ACC112 (cell line): ENCODE data around the gene SEZ6L2.
"Not testable (repeated sequence)": the region's sequence is repeated elsewhere in the genome, so short reads cannot be mapped to it uniquely, and the experiment has no call there.

ENCODE experiments used
- H2AFZ ChIP-seq: fragments of 200-600 bp; sonication (generic); one replicate; pipeline ENCODE4 v1.6.0; 2017; ENCODE audit warnings: antibody characterized with exemption, low read length; ENCODE audit not compliant: unreplicated experiment
- H3K27ac ChIP-seq: fragments of 200-600 bp; sonication (generic); 2 replicates; pipeline ENCODE4 v1.5.1; 2014; ENCODE audit warnings: low read depth, mild to moderate bottlenecking, antibody characterized with exemption, low read length, moderate library complexity
- H3K27me3 ChIP-seq: fragments of 200-600 bp; sonication (generic); 2 replicates; pipeline ENCODE4 v1.6.1; 2014; ENCODE audit warnings: mild to moderate bottlenecking, antibody characterized with exemption, low read length, moderate library complexity, mixed read lengths; ENCODE audit not compliant: insufficient read depth
- H3K36me3 ChIP-seq: fragments of 200-600 bp; sonication (generic); 2 replicates; pipeline ENCODE4 v1.6.1; 2016; ENCODE audit warnings: mild to moderate bottlenecking, antibody characterized with exemption, low read length, moderate library complexity, mixed read lengths; ENCODE audit not compliant: insufficient read depth
- H3K4me1 ChIP-seq: fragments of 200-600 bp; sonication (generic); one replicate; pipeline ENCODE4 v1.6.1; 2016; ENCODE audit warnings: low read length, mixed read lengths; ENCODE audit not compliant: insufficient read depth, unreplicated experiment, control insufficient read depth
- H3K4me3 ChIP-seq: fragments of 200-600 bp; sonication (generic); 2 replicates; pipeline ENCODE4 v1.5.1; 2014; ENCODE audit warnings: mild to moderate bottlenecking, low read depth, low read length
- H3K79me2 ChIP-seq: fragments of 200-600 bp; sonication (generic); one replicate; pipeline ENCODE4 v1.6.0; 2016; ENCODE audit warnings: low read length; ENCODE audit not compliant: control insufficient read depth, unreplicated experiment, insufficient read depth

Gene SEZ6L2

DNA sequence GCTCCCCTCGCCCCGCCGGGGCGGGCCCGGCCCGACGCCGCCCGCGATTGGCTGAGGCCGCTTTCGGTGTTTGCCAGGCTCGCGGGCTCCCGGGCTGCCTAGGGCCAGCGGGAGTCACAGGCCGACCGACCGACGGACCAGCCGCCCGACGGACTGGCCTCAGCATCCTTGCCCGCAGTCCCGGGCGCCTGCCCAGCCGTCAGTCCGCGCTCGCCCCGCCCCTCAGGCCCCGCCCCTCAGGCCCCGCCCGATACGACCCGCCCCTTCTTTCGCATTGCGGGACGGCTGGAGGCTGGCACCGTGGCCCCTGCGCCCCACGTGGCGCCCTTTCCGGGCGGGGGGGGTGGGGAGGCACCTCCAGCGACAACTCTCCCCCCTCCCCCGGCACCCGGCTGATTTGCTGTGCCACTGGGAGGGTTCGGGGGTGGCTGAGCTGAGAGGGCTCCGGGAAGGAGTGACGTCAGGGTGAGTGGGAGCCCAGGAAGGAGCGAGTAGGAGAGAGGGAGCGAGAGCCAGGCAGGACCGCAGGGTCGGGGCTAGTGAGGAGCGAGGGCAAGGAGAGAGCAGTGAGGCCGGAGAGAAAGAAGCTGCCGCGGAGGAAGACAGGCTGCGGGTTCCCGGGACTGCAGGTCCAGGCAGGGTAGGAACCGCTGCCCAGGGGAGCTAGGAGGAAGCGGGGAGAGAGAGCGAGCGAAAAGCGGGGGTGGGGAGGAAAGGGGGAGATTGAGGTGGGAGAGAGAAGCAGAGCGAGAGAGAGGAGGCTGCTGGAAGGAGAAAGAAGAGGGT, 945 bp upstream of the SEZ6L2 start, which contains the start of gene ASPHD1:
TSS of gene ASPHD1 (plus strand) at position 387 of the 786 bp plus-strand sequence. CDS start 484 bp downstream, outside the sequence.
- peaks cover 19% of the 10 kb centered on the region for H3K79me2 ChIP-seq
- no peaks in the 10 kb centered on the region; the same call in 1 of the 2 replicates for H3K36me3 ChIP-seq
- peak within 1 kb of the TSS; percentile 87 for H2AFZ ChIP-seq
- no peaks in the 10 kb centered on the region; the same call in 1 of the 2 replicates for H3K27me3 ChIP-seq
- peaks cover 21% of the 10 kb centered on the region for H3K4me1 ChIP-seq
- H3K4me3 ChIP-seq, result peak within 1 kb of the TSS; percentile 85
- peak within 1 kb of the TSS; percentile 72 for H3K27ac ChIP-seq

GRCh38 chr16:29898804-29899515, 390 bp downstream of the SEZ6L2 start:
- Histone ChIP-seq H3K27me3 (no peaks in the 10 kb centered on the region; the same call in 1 of the 2 replicates), H3K27ac (peak overlapping the region; percentile 70), H3K4me1 (peaks cover 21% of the 10 kb centered on the region), H2AFZ (peak overlapping the region; percentile 81), H3K4me3 (peak overlapping the region; percentile 85), H3K36me3 (no peaks in the 10 kb centered on the region), H3K79me2 (peaks cover 19% of the 10 kb centered on the region)

DNA sequence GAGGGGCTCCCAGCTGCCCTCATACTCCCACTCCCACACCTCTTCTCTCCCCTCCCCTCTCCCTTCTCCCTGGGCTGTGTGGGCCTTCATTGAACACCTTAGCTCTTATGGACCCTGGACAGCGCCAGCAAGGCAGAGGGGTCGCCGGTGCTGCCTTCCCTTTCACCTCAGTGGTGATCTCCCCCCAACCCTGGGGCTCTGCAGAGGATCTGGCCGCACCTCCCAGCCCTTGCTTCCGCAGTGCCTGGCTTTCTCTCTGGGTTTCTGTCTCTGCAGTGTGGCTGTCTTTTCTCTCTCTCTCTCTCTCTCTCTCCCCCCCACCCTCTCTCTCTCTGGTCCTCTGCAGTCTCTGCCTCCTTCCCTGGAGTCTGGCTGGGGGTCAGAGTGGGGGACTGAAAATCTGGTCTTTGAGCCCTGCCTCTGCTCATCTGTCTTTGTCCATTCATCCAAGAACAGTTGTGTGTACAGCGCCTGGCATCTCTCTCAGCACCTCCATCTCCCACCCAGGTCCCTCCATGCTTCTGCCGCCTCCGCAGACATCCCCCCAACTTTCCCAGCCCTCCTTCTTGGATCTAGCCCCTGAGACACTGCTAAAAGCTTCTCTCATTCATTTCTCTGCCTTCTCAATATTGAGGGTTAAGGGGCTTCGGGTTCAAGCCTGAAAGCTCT, 1.1 kb downstream of the SEZ6L2 start:
- Histone ChIP-seq H3K4me1 (peaks cover 21% of the 10 kb centered on the region), H2AFZ (peak overlapping the region; percentile 45), H3K27ac (no peak overlapping the region), H3K4me3 (peak overlapping the region; percentile 85), H3K36me3 (no peaks in the 10 kb centered on the region), H3K27me3 (no peaks in the 10 kb centered on the region; the same call in 1 of the 2 replicates), H3K79me2 (peaks cover 16% of the 10 kb centered on the region)

DNA sequence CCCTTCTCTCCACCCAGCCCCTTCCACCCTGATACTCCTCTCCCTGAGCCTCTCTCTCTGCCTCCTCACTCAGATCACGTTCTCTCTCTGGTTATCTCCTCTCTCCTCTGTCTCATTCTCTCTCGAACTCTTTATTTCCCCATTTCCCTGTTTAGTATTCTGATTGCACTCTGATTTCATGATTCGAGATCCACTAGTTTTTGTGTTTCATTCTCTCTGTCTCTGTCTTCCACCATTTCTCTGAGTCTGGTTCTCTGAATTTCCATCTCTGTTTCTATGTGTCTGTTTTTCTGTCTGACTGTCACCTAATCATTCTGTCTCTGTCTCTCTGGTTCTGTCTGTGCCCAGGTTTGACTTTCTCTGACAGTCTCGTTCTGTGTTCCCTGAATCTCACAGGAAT, 2.0 kb downstream of the SEZ6L2 start:
- Histone ChIP-seq H3K27ac (no peak overlapping the region), H3K4me1 (peaks cover 21% of the 10 kb centered on the region), H2AFZ (no peak overlapping the region), H3K36me3 (no peaks in the 10 kb centered on the region), H3K79me2 (peaks cover 14% of the 10 kb centered on the region), H3K27me3 (no peaks in the 10 kb centered on the region; the same call in 1 of the 2 replicates), H3K4me3 (no peak overlapping the region)

DNA sequence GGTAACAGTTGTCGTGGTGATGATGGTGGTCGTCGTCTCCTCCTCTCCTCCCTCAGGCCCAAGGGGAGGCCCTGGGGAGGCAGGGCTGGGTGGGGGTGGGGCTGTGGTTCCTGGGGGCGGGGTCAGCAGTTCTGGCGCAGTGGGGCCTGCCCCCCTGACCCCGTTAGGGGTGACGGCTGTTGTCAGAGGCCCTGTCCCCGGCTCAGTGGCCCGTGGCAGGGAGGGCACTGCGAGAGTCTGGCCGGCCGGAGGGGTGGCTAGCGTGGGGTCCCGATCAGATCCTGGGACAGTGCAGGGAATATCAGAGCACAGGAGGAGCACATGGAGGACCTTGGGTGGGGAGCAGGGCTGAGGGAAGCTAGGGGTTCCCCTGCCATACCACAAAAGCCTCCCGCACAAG, 2.5 kb downstream of the SEZ6L2 start:
- no peak overlapping the region for H2AFZ ChIP-seq
- peaks cover 9% of the 10 kb centered on the region for H3K79me2 ChIP-seq
- H3K27ac ChIP-seq, result no peak overlapping the region
- no peaks in the 10 kb centered on the region for H3K36me3 ChIP-seq
- no peaks in the 10 kb centered on the region; the same call in 1 of the 2 replicates for H3K27me3 ChIP-seq
- no peak overlapping the region for H3K4me3 ChIP-seq
- peaks cover 16% of the 10 kb centered on the region for H3K4me1 ChIP-seq

DNA sequence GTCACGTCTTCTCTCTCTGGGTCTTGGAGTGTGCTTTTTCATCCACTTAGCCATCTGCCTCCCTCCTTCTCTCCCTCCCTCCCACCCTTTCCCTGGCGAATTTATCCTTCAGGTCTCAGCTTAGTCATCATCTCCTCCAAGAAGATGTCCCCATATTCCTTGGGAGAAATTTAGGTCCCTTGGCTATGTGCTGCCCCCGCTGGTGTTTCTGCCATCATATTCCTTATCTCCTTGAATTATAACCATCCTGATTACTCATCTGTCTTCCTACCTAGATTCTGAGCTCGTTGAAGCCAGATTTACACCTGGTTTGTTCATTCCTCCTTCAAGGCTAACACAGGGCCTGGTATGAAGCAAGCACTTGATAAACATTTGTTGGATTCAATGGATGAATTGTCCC, 5.0 kb downstream of the SEZ6L2 start:
- H3K4me3 ChIP-seq, result no peak overlapping the region
- H3K36me3 ChIP-seq, result no peaks in the 10 kb centered on the region
- H3K27me3 ChIP-seq, result no peaks in the 10 kb centered on the region; the same call in 1 of the 2 replicates
- H3K27ac ChIP-seq, result no peak overlapping the region
- peaks cover 10% of the 10 kb centered on the region for H3K4me1 ChIP-seq
- H2AFZ ChIP-seq, result no peak overlapping the region
- H3K79me2 ChIP-seq, result no peaks in the 10 kb centered on the region

DNA sequence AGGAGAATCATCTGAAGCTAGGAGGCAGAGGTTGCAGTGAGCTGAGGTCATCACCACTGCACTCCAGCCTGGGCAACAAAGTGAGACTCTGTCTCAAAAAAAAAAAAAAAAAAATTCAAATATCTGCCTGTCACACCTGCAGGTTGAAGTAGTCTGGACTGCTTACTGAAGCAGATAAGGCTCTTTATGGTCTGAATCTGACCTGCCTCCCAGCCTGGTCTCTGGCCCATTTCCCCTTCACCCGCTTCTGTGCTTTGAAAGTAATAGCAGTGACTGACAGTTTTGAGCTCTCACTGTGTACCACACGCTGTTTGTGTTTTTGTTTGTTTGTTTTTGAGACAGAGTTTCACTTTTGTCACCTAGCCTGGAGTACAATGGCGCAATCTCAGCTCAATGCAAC, 5.8 kb downstream of the SEZ6L2 start:
- no peaks in the 10 kb centered on the region for H3K79me2 ChIP-seq
- no peak overlapping the region for H3K4me3 ChIP-seq
- H2AFZ ChIP-seq, result no peak overlapping the region
- H3K27me3 ChIP-seq, result no peaks in the 10 kb centered on the region; the same call in 1 of the 2 replicates
- H3K36me3 ChIP-seq, result no peaks in the 10 kb centered on the region
- H3K4me1 ChIP-seq, result peaks cover 8% of the 10 kb centered on the region
- no peak overlapping the region for H3K27ac ChIP-seq

GRCh38 chr16:29892458-29892813, 6.9 kb downstream of the SEZ6L2 start:
- Histone ChIP-seq H3K79me2 (no peaks in the 10 kb centered on the region), H3K4me3 (no peak overlapping the region), H3K27me3 (no peaks in the 10 kb centered on the region), H3K4me1 (no peaks in the 10 kb centered on the region), H3K27ac (no peak overlapping the region), H3K36me3 (no peaks in the 10 kb centered on the region), H2AFZ (no peak overlapping the region)

DNA sequence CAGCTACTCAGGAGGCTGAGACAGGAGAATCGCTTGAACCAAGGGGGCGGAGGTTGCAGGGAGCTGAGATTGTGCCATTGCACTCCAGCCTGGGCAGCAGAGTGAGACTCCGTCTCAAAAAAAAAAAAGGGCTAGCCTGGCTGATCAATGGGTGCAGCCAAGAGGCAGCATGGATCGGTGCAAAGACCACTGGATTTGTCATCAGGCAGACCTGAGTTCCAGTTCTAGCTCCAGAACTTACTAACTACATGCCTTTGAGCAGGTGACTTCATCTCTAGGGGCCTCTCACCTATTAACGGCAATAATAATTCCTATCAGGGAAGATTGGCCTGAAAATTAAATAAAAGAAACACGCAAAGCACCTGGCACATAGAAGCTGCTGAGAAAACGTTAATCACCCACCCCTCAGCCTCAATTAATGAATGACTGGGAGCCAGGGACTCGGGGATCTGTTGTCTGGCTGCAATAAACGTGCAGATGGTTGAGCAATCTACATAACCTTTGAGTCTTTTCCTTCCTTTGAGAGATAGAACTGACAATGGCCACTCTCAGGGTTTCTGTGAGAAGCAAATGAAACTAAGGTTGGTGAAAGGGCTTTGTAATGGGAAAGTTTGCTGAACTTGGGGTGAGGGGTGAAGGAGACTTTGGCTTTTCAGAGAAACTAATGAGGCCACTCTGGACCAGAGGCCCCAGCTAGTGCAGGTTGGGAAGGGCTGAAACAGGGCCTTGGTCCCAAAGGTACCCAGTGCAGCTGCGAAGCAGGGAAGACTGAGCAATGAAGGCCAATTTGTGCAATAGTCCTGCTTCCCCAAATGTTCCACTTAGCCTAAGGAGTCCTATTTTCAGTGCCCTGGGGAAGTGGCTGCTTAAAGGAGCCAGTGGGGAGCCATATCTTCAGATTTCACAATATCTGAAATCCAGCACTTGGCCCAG, 7.6 kb downstream of the SEZ6L2 start:
- Histone ChIP-seq H3K27ac (no peak overlapping the region), H3K79me2 (no peaks in the 10 kb centered on the region)

DNA sequence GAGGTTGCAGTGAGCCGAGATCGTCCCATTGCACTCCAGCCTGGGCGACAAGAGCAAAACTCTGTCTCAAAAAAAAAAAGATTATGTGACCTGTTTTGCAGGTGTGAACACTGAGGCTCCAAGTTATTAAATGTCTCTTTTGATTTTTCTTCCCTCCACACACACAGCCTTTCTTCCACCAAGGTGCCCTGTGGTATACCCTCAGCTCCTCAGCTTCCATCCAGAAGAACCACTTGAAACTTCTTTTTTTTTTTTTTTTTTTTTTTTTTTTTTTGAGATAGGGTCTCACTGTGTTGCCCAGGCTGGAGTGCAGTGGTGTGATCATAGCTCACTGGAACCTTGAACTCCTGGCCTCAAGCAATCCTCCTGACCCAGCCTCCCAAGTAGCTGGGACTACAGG, 10.0 kb downstream of the SEZ6L2 start:
- not testable (repeated sequence) for H3K27me3 ChIP-seq, H3K27ac ChIP-seq, H3K4me1 ChIP-seq, H3K36me3 ChIP-seq, H3K79me2 ChIP-seq, H2AFZ ChIP-seq, H3K4me3 ChIP-seq

More for the DNA sequence above, 7.6 kb downstream of the SEZ6L2 start:
- Histone ChIP-seq H3K4me1 (no peaks in the 10 kb centered on the region), H3K36me3 (no peaks in the 10 kb centered on the region), H3K4me3 (no peak overlapping the region), H3K27me3 (no peaks in the 10 kb centered on the region), H2AFZ (no peak overlapping the region)
